ENCODE measurements around the gene CCNB1. TPM values are rescaled to one million over a fixed set of nuclear protein-coding genes. Genes with fewer than 3 reads are reported as not detected.
"Not testable (repeated sequence)": the region's sequence is repeated elsewhere in the genome, so short reads cannot be mapped to it uniquely, and the experiment has no call there.

The CCNB1 gene
- total RNA-seq, 2 donors from 2014 or later = 1.6 to 4.9 TPM

GRCh38 chr5:69134126-69134525 is 32.8 kb upstream of the CCNB1 start:
- Histone ChIP-seq H3K9me3 (no peaks in the 10 kb centered on the region), H3K4me3 (no peak overlapping the region), H3K27me3 (no peaks in the 10 kb centered on the region), H3K36me3 (replicated peaks in 1 of 2; ENCODE audit: insufficient read depth in 1 of 2, low read depth in 2 of 2) (peaks cover 0 to 7% of the 10 kb centered on the region in 2 donors), H3K4me1 (no peaks in the 10 kb centered on the region), H3K27ac (no peak overlapping the region)
- ATAC-seq (no peak), DNase-seq (no peak)
- WGBS, 2 donors = 80 to 86% methylated on average over 7 of the region's 7 CpGs
- intact Hi-C loops (cut with DNase I) = no loop called here
- no peak for TF ChIP-seq POLR2A (IDR thresholded peaks at IDR 0.05)

- ATAC-seq = no peak
- no peaks in the 10 kb centered on the region for H3K36me3 ChIP-seq (replicated peaks in 1 of 2; ENCODE audit: insufficient read depth in 1 of 2, low read depth in 2 of 2)
- 91 to 100% methylated on average over 3 of the region's 3 CpGs for WGBS, 2 donors
- H3K4me3 ChIP-seq = no peak overlapping the region
- H3K27ac ChIP-seq = no peak overlapping the region
- H3K4me1 ChIP-seq = no peaks in the 10 kb centered on the region
- TF ChIP-seq POLR2A (IDR thresholded peaks at IDR 0.05) = no peak
- TF ChIP-seq CTCF (IDR thresholded peaks at IDR 0.05) = no peak
- intact Hi-C loops (cut with DNase I) = no loop called here
- no peaks in the 10 kb centered on the region for H3K27me3 ChIP-seq
- DNase-seq = no peak
- no peaks in the 10 kb centered on the region for H3K9me3 ChIP-seq
Measured at GRCh38 chr5:69136293-69136692, 30.7 kb upstream of the CCNB1 start.

GRCh38 chr5:69137208-69137607 is 29.7 kb upstream of the CCNB1 start:
- H3K27me3 ChIP-seq; DNase-seq; ATAC-seq; H3K9me3 ChIP-seq; H3K36me3 ChIP-seq (replicated peaks in 1 of 2; ENCODE audit: insufficient read depth in 1 of 2, low read depth in 2 of 2); intact Hi-C loops (cut with DNase I); H3K27ac ChIP-seq; H3K4me3 ChIP-seq; H3K4me1 ChIP-seq: not testable (repeated sequence)
- WGBS, 2 donors = 93 to 95% methylated on average over 1 of the region's 1 CpG

- TF ChIP-seq POLR2A (IDR thresholded peaks at IDR 0.05) (no peak), CTCF (IDR thresholded peaks at IDR 0.05) (no peak)
- no peak for ATAC-seq
- Histone ChIP-seq H3K36me3 (replicated peaks in 1 of 2; ENCODE audit: insufficient read depth in 1 of 2, low read depth in 2 of 2) (no peaks in the 10 kb centered on the region), H3K27ac (no peak overlapping the region), H3K4me1 (no peaks in the 10 kb centered on the region), H3K9me3 (no peaks in the 10 kb centered on the region), H3K4me3 (no peak overlapping the region), H3K27me3 (no peaks in the 10 kb centered on the region)
- intact Hi-C loops (cut with DNase I) = no loop called here
- no peak for DNase-seq
- 89 to 95% methylated on average over 5 of the region's 5 CpGs for WGBS, 2 donors
Measured at GRCh38 chr5:69137807-69138206, 29.1 kb upstream of the CCNB1 start.

GRCh38 chr5:69138766-69139165 is 28.2 kb upstream of the CCNB1 start:
- no peaks in the 10 kb centered on the region for H3K36me3 ChIP-seq (replicated peaks in 1 of 2; ENCODE audit: insufficient read depth in 1 of 2, low read depth in 2 of 2)
- TF ChIP-seq POLR2A (IDR thresholded peaks at IDR 0.05) (no peak), CTCF (IDR thresholded peaks at IDR 0.05) (no peak)
- H3K27me3 ChIP-seq = no peaks in the 10 kb centered on the region
- DNase-seq (no peak), ATAC-seq (no peak)
- no peaks in the 10 kb centered on the region for H3K9me3 ChIP-seq
- no peak overlapping the region for H3K4me3 ChIP-seq
- no peaks in the 10 kb centered on the region for H3K4me1 ChIP-seq
- intact Hi-C loops (cut with DNase I) = no loop called here
- H3K27ac ChIP-seq = no peak overlapping the region
- WGBS, 2 donors = 87 to 100% methylated on average over 1 of the region's 1 CpG

- H3K36me3 ChIP-seq (replicated peaks in 1 of 2; ENCODE audit: insufficient read depth in 1 of 2, low read depth in 2 of 2); H3K27me3 ChIP-seq; H3K9me3 ChIP-seq; H3K27ac ChIP-seq; intact Hi-C loops (cut with DNase I); DNase-seq; ATAC-seq; H3K4me3 ChIP-seq; H3K4me1 ChIP-seq: not testable (repeated sequence)
- WGBS, 2 donors = 88 to 89% methylated on average over 4 of the region's 4 CpGs
Measured at GRCh38 chr5:69140239-69140638, 26.7 kb upstream of the CCNB1 start.
